HepG2 (cell line): ENCODE results near the gene DNAJC4. TPM values are rescaled to one million over a fixed set of nuclear protein-coding genes. Genes with fewer than 3 reads are reported as not detected.

Source experiments
- ESRRA ChIP-seq: sonication (generic); formaldehyde crosslinking; IDR thresholded peaks from 2 replicates; pipeline ENCODE4 v1.5.1; 2020; ENCODE audit warnings: mild to moderate bottlenecking, low read depth, missing genetic modification reagents
- GATAD2A ChIP-seq: IDR thresholded peaks from 2 replicates; pipeline ENCODE4 v1.6.1; 2016
- GMEB2 ChIP-seq: IDR thresholded peaks from 2 replicates; pipeline ENCODE4 v1.6.1; 2016; ENCODE audit warnings: missing biosample characterization, missing genetic modification reagents, low read depth
- HNRNPLL ChIP-seq: fragments of 200-400 bp; formaldehyde crosslinking; IDR thresholded peaks from 2 replicates; pipeline ENCODE4 v1.6.1; 2017; ENCODE audit warnings: mild to moderate bottlenecking, low read depth, low read length; ENCODE audit not compliant: poor library complexity, severe bottlenecking
- HNRNPUL1 ChIP-seq: fragments of 200-400 bp; formaldehyde crosslinking; IDR thresholded peaks from 2 replicates; pipeline ENCODE4 v1.6.1; 2017; ENCODE audit warnings: low read depth, mild to moderate bottlenecking, low read length, moderate library complexity
- IRF2 ChIP-seq: IDR thresholded peaks from 2 replicates; pipeline ENCODE4 v1.6.1; 2018; ENCODE audit warnings: missing genetic modification reagents, missing compliant biosample characterization
- KDM4B ChIP-seq: sonication (generic); formaldehyde crosslinking; IDR thresholded peaks from 2 replicates; pipeline ENCODE4 v1.4.0; 2020; ENCODE audit warnings: missing genetic modification reagents
- MIXL1 ChIP-seq: IDR thresholded peaks from 2 replicates; pipeline ENCODE4 v1.6.1; 2016
- NR2F6 ChIP-seq, 2 experiments: IDR thresholded peaks; 2 replicates each; pipeline ENCODE4 v1.6.1; 2016; ENCODE audit warnings: antibody characterized with exemption in 1 of 2, mild to moderate bottlenecking in 1 of 2
- PHB2 ChIP-seq: fragments of 450-650 bp; IDR thresholded peaks from 2 replicates; pipeline ENCODE4 v1.6.1; 2018; ENCODE audit not compliant: partially characterized antibody
- PHF8 ChIP-seq: sonication (generic); formaldehyde crosslinking; IDR thresholded peaks from 2 replicates; pipeline ENCODE4 v1.5.0; 2020; ENCODE audit warnings: missing genetic modification reagents
- RFX5 ChIP-seq: IDR thresholded peaks from 2 replicates; pipeline ENCODE4 v1.6.1; 2011; ENCODE audit warnings: low read depth, low read length, improper control_type of control experiment
- TARDBP ChIP-seq: sonication (generic); formaldehyde crosslinking; IDR thresholded peaks from 2 replicates; pipeline ENCODE4 v1.8.0; 2022; ENCODE audit warnings: mild to moderate bottlenecking, missing genetic modification reagents
- ZBTB7A ChIP-seq: sonication (generic); formaldehyde crosslinking; IDR thresholded peaks from 2 replicates; pipeline ENCODE4 v1.8.0; 2022; ENCODE audit warnings: mild to moderate bottlenecking, missing genetic modification reagents
- ZFP90 ChIP-seq: sonication (generic); formaldehyde crosslinking; IDR thresholded peaks from 2 replicates; pipeline ENCODE4 v1.8.0; 2022; ENCODE audit warnings: missing genetic modification reagents, mild to moderate bottlenecking, inconsistent platforms, borderline replicate concordance
- ZNF205 ChIP-seq: IDR thresholded peaks from 2 replicates; pipeline ENCODE4 v1.6.1; 2018; ENCODE audit warnings: missing biosample characterization, missing genetic modification reagents
- ZNF556 ChIP-seq: sonication (generic); formaldehyde crosslinking; IDR thresholded peaks from 2 replicates; pipeline ENCODE4 v1.4.0; 2020; ENCODE audit warnings: mild to moderate bottlenecking, missing genetic modification reagents, borderline replicate concordance
- ZNF780A ChIP-seq: sonication (generic); formaldehyde crosslinking; IDR thresholded peaks from 2 replicates; pipeline ENCODE4 v1.8.0; 2022; ENCODE audit warnings: mild to moderate bottlenecking, missing genetic modification reagents, moderate library complexity
- ZNF850 ChIP-seq: sonication (generic); formaldehyde crosslinking; conservative IDR thresholded peaks from 2 replicates; pipeline ENCODE4 v1.9.0; 2021; ENCODE audit warnings: mild to moderate bottlenecking, missing genetic modification reagents
- ZSCAN21 ChIP-seq: sonication (generic); formaldehyde crosslinking; IDR thresholded peaks from 2 replicates; pipeline ENCODE4 v1.8.0; 2022; ENCODE audit warnings: mild to moderate bottlenecking, missing genetic modification reagents, moderate library complexity, borderline replicate concordance
- polyA plus RNA-seq, 8 experiments: library from polyadenylated mRNA; depleted of rRNA in 3 of 8; stranded (reverse) in 7 of 8; unstranded in 1 of 8; fragments of >200 nt; fragmentation: Illumina TruSeq in 4 of 8; extraction: Trizol in 4 of 8; gene quantifications; 2 replicates each; pipeline versions ENCODE4 v1.2.1 to v1.2.3, GENCODE V29; 2011 to 2016; ENCODE audit warnings: low read depth in 4 of 8, missing spikeins in 1 of 8, mixed read lengths in 1 of 8; ENCODE audit not compliant: insufficient read depth in 1 of 8
- total RNA-seq, 5 experiments: library from RNA; depleted of rRNA; stranded (reverse); fragments of >200 nt; fragmentation: Illumina TruSeq; extraction: Trizol; gene quantifications; 2 replicates each; pipeline ENCODE4 v1.2.3, GENCODE V29; 2016; ENCODE audit warnings: low read depth in 1 of 5
- TF ChIP-seq, protein P1 (sequence below): sonication (generic); formaldehyde crosslinking; IDR thresholded peaks from 2 replicates; pipeline ENCODE4 v1.8.1; 2023; ENCODE audit warnings: mild to moderate bottlenecking, moderate library complexity, missing genetic modification reagents
- TF ChIP-seq, protein P2 (sequence below): IDR thresholded peaks from 2 replicates; pipeline ENCODE4 v1.6.1; 2016; ENCODE audit warnings: mild to moderate bottlenecking

Gene DNAJC4
- total and polyA plus RNA-seq, 2 of the 13 experiments (the other 11 are each of a cell fraction or from before 2014, with no cell fraction given) = 10.3 to 60.8 TPM

- TF ChIP-seq IRF2 (CRISPR knock-in tag) (0 out of 2 replicates have a peak, but pooled peaks have one; percentile 26), PHF8 (CRISPR knock-in tag) (peak; percentile 84), HNRNPUL1 (no peak), GMEB2 (CRISPR knock-in tag) (peak; percentile 54; the same call in 1 of the 2 replicates), KDM4B (CRISPR knock-in tag) (peak; percentile 49), PHB2 (no peak), ZFP90 (peak; percentile 77; the same call in 1 of the 2 replicates), ZNF780A (no peak), ZNF205 (CRISPR knock-in tag) (0 out of 2 replicates have a peak, but pooled peaks have one; percentile 52), ZNF850 (CRISPR knock-in tag) (peak; percentile 95; the same call in 1 of the 2 replicates), ESRRA (CRISPR knock-in tag) (peak; percentile 56; the same call in 1 of the 2 replicates), ZNF556 (CRISPR knock-in tag) (no peak), TARDBP (peak; percentile 32; the same call in 1 of the 2 replicates), NR2F6 (IDR thresholded peaks at IDR 0.05) (no peak), NR2F6 (CRISPR knock-in tag; IDR thresholded peaks at IDR 0.05) (peak; percentile 32; the same call in 1 of the 2 replicates), GATAD2A (CRISPR knock-in tag) (peak; percentile 8), ZSCAN21 (CRISPR knock-in tag) (peak; percentile 48; the same call in 1 of the 2 replicates), HNRNPLL (peak; percentile 67), MIXL1 (peak; percentile 32; the same call in 1 of the 2 replicates), ZBTB7A (CRISPR knock-in tag) (peak; percentile 78; the same call in 1 of the 2 replicates), RFX5 (no peak)
- TF ChIP-seq, protein P1, sequence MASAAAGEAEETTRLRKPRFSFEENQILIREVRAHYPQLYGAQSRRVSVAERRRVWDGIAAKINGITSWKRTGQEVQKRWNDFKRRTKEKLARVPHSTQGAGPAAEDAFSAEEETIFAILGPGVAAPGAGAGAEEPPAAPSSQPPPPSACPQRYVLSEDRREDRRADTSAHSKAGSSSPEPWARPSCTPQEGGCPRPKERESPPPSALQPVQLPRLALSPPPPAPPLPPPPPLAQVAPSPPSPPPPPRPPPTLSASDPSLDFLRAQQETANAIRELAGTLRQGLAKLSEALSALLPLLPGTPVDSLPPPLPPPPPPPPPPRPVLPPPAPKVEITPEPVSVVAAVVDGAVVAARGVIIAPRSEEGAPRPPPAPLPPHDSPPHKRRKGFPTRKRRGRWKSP = peak; percentile 31; the same call in 1 of the 2 replicates
- TF ChIP-seq, protein P2, sequence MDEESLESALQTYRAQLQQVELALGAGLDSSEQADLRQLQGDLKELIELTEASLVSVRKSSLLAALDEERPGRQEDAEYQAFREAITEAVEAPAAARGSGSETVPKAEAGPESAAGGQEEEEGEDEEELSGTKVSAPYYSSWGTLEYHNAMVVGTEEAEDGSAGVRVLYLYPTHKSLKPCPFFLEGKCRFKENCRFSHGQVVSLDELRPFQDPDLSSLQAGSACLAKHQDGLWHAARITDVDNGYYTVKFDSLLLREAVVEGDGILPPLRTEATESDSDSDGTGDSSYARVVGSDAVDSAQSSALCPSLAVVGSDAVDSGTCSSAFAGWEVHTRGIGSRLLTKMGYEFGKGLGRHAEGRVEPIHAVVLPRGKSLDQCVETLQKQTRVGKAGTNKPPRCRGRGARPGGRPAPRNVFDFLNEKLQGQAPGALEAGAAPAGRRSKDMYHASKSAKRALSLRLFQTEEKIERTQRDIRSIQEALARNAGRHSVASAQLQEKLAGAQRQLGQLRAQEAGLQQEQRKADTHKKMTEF (CRISPR knock-in tag) = peak; percentile 63; the same call in 1 of the 2 replicates
Measured at GRCh38 chr11:64225608-64226506, 4.5 kb upstream of the DNAJC4 start, which contains the start of the genes NUDT22 and TRPT1 (continued).
